ENCODE measurements around the gene IHH.
A peak's percentile ranks its signal among the peaks of the same experiment; 100 is the strongest.

Gene IHH

DNA sequence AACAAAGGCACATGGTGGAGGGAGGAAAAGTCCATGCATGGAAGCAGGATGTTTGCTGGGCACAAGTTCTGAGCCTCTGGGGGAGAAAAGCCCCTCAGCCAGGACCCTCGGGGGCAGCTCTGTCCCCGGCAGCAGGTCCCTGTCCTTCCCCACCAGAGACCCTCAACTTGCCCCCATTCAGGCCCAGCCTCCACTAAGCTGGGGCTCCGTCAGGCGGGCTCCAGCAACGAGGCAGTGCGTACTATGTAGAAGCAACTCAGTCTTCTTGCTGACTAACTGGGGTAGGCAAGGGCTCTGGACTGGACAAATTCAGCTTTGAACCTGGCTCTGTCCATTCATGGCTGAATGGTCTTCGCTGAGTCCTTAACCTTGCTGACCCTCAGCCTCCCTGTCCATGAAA is 42.4 kb downstream of the IHH start:
- DNase-seq, result no peak

DNA sequence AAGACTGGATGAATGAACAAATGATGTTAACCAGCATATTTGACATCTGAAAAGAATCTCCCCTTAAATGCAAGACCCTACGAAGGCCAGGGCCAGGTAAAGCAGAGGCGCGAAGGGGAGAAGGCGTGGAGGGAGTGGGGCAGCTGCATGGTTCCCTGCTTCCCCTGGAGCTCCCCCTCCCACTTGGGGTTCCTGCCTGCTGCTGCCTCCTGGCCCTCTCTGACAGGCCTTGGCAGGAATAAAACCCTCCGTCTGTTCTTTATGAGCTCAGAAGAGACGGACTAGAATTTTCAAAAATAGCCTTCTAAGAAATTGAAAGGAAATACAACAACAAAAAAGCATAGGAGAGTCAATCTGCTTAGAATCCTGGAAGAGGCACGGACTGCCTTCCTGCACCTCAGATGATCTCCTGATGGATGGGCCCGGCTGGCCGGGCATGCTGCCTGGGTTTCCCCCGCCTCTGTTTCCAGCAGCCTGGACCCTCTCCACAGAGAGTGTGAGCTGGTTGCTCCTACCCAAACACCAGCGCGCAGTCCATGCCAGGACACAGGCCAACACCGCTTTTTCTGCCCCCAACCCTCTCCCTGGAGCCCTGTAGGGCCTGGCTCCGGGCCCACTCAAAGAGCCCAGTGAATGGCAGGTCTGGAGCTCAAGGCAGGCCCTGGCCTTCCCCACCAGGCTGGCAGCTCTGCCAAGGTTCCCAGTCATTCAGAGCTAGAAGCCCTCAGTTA is 43.4 kb downstream of the IHH start:
- DNase-seq, result peak; percentile 59

DNA sequence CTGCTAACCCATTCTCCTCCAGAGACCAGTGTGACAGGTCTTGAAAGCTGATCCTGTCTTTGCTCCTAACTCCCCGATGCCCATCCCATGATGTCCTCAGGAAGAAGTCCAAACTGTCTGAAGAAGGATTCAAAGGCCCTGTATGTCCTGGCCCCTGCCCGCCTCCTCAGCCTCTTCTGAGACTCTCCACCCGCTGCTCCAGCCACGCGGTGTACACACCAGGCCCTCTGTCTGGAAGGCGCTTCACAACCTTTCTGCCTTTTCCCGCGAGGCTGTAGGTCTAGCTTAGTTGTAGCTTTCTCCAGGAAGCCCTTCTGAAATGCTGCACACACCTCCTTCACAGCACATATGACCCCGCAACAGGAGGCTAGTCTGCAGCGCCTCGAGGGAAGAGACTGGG is 44.0 kb downstream of the IHH start:
- no peak for DNase-seq

DNA sequence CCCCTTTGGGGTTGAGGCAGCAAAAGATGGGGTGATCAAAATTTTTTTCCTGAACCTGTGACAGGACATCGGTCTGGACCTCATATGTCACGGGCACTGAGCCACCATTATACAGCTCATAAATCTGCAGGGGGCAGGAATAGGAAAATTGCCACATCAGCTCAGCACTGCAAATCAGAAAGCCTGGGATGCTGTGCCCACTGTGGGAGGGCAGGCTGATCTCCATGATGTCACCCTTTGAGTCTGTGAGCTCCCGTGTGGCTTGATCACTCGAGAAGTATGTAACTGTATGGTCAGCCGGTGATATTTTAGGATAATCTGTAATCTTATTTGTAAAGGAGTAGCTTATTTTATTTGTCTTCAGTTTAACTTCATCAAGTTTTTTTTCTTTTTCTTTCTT is 49.8 kb downstream of the IHH start:
- no peak for DNase-seq

DNA sequence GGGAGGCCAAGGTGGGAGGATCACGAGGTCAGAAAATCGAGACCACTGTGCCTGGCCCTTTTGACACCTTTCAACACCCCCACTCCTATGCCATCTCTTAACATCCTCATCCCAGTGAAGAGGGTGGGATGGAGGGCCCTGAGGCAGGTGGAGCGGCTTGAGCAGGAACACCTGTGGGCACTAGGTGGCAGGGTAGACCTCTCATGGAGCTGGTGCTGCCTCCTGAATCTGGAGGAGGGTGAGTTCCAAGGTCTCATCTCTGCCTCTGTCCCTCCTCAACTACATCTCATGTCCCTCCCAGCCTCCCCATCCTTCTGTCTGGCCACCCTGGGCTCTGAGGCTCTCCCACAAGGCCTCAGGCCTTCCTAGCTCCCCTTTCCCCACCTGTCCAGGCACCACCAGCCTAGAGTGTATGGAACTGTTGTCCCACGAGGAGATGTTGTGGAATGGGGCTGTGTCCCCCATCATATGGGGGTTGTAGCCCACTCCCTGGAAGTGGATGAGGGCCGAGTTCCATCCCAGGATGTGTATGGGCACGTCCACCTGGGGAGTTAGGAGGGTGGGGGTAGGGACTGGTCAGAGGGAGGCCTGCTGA is 50.5 kb downstream of the IHH start:
- peak; percentile 21 for DNase-seq

DNA sequence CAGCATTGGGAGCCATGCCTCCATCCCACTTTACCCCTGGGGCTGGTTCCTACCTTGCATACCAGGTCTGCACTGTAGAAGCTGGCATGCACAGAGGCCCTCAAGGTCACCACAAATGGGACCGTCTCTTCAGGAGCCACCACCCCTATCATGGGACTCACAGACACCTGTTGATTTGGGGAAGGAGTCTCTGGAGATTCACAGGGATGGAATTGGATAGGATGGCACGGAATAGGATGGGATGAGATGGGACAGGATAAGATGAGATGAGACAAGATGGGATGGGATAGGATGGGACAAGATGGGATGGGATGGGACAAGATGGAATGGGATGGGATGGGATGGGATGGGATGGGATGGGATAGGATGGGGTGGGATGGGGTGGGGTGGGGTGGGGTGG is 51.4 kb downstream of the IHH start:
- DNase-seq, result no peak

Measured in NCI-H1092 treated with DMSO at 0.1 percent for 48 hours (cell line).